GM23338 (cell line): ENCODE measurements around the gene RPUSD3. TPM values are rescaled to one million over a fixed set of nuclear protein-coding genes. Genes with fewer than 3 reads are reported as not detected.

Experiments used
- ATAC-seq: fragments of 200-7000 bp; cut with Tn5 transposase; 3 replicates; pipeline ENCODE4 v1.9.1; 2020
- DNase-seq: peaks from one replicate; pipeline ENCODE4 v3.0.0-alpha.2; 2015; ENCODE audit warnings: low spot score
- H2AFZ ChIP-seq: fragments of 200-600 bp; sonication (generic); 2 replicates; pipeline ENCODE4 v1.8.0; 2016; ENCODE audit warnings: antibody characterized with exemption, mild to moderate bottlenecking, moderate library complexity
- H3F3A ChIP-seq: fragments of 200-600 bp; sonication (generic); replicated peaks from 2 replicates; pipeline ENCODE4 v1.8.0; 2017; ENCODE audit warnings: antibody characterized with exemption, mixed run types, low read depth
- H3K27ac ChIP-seq: fragments of 200-600 bp; sonication (generic); 2 replicates; pipeline ENCODE4 v1.6.1; 2016; ENCODE audit warnings: low read depth
- H3K27me3 ChIP-seq: fragments of 200-600 bp; sonication (generic); 2 replicates; pipeline ENCODE4 v1.8.0; 2016; ENCODE audit warnings: mild to moderate bottlenecking, mixed run types, moderate library complexity; ENCODE audit not compliant: insufficient read depth
- H3K36me3 ChIP-seq: fragments of 200-600 bp; sonication (generic); 2 replicates; pipeline ENCODE4 v1.8.0; 2016; ENCODE audit warnings: mild to moderate bottlenecking; ENCODE audit not compliant: insufficient read depth
- H3K4me1 ChIP-seq: fragments of 200-600 bp; sonication (generic); 2 replicates; pipeline ENCODE4 v1.8.0; 2016; ENCODE audit warnings: mild to moderate bottlenecking, moderate library complexity; ENCODE audit not compliant: insufficient read depth
- H3K4me2 ChIP-seq: fragments of 200-600 bp; sonication (generic); 2 replicates; pipeline ENCODE4 v1.7.1; 2017; ENCODE audit warnings: mixed run types
- H3K4me3 ChIP-seq: fragments of 200-600 bp; sonication (generic); 2 replicates; pipeline ENCODE4 v1.6.1; 2016; ENCODE audit warnings: mixed run types
- H3K79me2 ChIP-seq: fragments of 200-600 bp; sonication (generic); replicated peaks from 2 replicates; pipeline ENCODE4 v1.8.0; 2017; ENCODE audit warnings: mild to moderate bottlenecking; ENCODE audit not compliant: insufficient read depth
- H3K9me2 ChIP-seq: fragments of 200-600 bp; sonication (generic); 2 replicates; pipeline ENCODE4 v1.8.0; 2017; ENCODE audit not compliant: insufficient read depth
- H4K20me1 ChIP-seq: fragments of 200-600 bp; sonication (generic); replicated peaks from 2 replicates; pipeline ENCODE4 v1.8.0; 2017; ENCODE audit warnings: mild to moderate bottlenecking; ENCODE audit not compliant: insufficient read depth
- H3K27ac Mint-ChIP-seq: 2 replicates; pipeline ENCODE4 v1.8.0; 2020; ENCODE audit warnings: inconsistent platforms, mild to moderate bottlenecking, moderate library complexity, mixed read lengths
- H3K27me3 Mint-ChIP-seq: 3 replicates; pipeline ENCODE4 v1.8.0; 2022; ENCODE audit warnings: low read depth, mild to moderate bottlenecking, moderate library complexity, mixed read lengths, inconsistent platforms; ENCODE audit not compliant: insufficient read depth, poor library complexity
- H3K36me3 Mint-ChIP-seq: 3 replicates; pipeline ENCODE4 v1.8.0; 2021; ENCODE audit warnings: low read depth, mild to moderate bottlenecking, inconsistent platforms, moderate library complexity, mixed read lengths
- H3K4me1 Mint-ChIP-seq: 3 replicates; pipeline ENCODE4 v1.8.0; 2020; ENCODE audit warnings: mild to moderate bottlenecking, inconsistent platforms, mixed read lengths
- H3K4me3 Mint-ChIP-seq: 3 replicates; pipeline ENCODE4 v1.8.0; 2021; ENCODE audit warnings: moderate library complexity, mild to moderate bottlenecking, inconsistent platforms, mixed read lengths
- H3K9me3 Mint-ChIP-seq: 3 replicates; pipeline ENCODE4 v1.8.0; 2020; ENCODE audit warnings: moderate library complexity, mild to moderate bottlenecking, inconsistent platforms, mixed read lengths
- CREB1 ChIP-seq: fragments of 250-450 bp; sonication (Bioruptor Pico); IDR thresholded peaks from 2 replicates; pipeline ENCODE4 v1.5.0; 2020; ENCODE audit warnings: low read depth, mild to moderate bottlenecking, moderate library complexity
- CTCF ChIP-seq, 2 experiments: fragments of 200-600 bp in 1 of 2; sonication (generic) in 1 of 2; conservative IDR thresholded peaks; 2 replicates each; pipeline versions ENCODE4 v1.5.1 to v1.6.1; 2016 to 2017; ENCODE audit warnings: antibody characterized with exemption in 2 of 2, low read depth in 2 of 2, mild to moderate bottlenecking in 2 of 2, moderate library complexity in 1 of 2
- ETS1 ChIP-seq: IDR thresholded peaks from 2 replicates; pipeline ENCODE4 v1.6.1; 2016; ENCODE audit warnings: antibody characterized with exemption
- EZH2 ChIP-seq: fragments of 200-600 bp; sonication (generic); IDR thresholded peaks from one replicate; pipeline ENCODE4 v1.8.0; 2017; ENCODE audit warnings: antibody characterized with exemption, mild to moderate bottlenecking, low read depth; ENCODE audit not compliant: unreplicated experiment
- EZH2phosphoT487 ChIP-seq: fragments of 200-600 bp; sonication (generic); IDR thresholded peaks from one replicate; pipeline ENCODE4 v1.8.1; 2018; ENCODE audit warnings: antibody characterized with exemption; ENCODE audit not compliant: unreplicated experiment
- JUNB ChIP-seq: IDR thresholded peaks from one replicate; pipeline ENCODE4 v1.6.1; 2016; ENCODE audit warnings: antibody characterized with exemption; ENCODE audit not compliant: unreplicated experiment
- NANOG ChIP-seq: IDR thresholded peaks from 2 replicates; pipeline ENCODE4 v1.6.1; 2016; ENCODE audit warnings: antibody characterized with exemption, borderline replicate concordance
- POLR2AphosphoS5 ChIP-seq: IDR thresholded peaks from 2 replicates; pipeline ENCODE4 v1.6.1; 2016; ENCODE audit warnings: antibody characterized with exemption, low read depth
- REST ChIP-seq: IDR thresholded peaks from one replicate; pipeline ENCODE4 v1.6.1; 2018; ENCODE audit warnings: antibody characterized with exemption; ENCODE audit not compliant: unreplicated experiment
- STAT1 ChIP-seq: IDR thresholded peaks from one replicate; pipeline ENCODE4 v1.6.1; 2016; ENCODE audit warnings: antibody characterized with exemption; ENCODE audit not compliant: unreplicated experiment
- ZNF114 ChIP-seq: fragments of 250-450 bp; sonication (Bioruptor Pico); IDR thresholded peaks from 2 replicates; pipeline ENCODE4 v1.5.0; 2020; ENCODE audit warnings: mild to moderate bottlenecking, moderate library complexity
- ZNF331 ChIP-seq: fragments of 250-450 bp; sonication (Bioruptor Pico); IDR thresholded peaks from 2 replicates; pipeline ENCODE4 v1.5.0; 2020; ENCODE audit warnings: low read depth, mild to moderate bottlenecking, moderate library complexity
- ZNF462 ChIP-seq: fragments of 250-450 bp; sonication (Bioruptor Pico); IDR thresholded peaks from 2 replicates; pipeline ENCODE4 v1.5.0; 2020; ENCODE audit warnings: mild to moderate bottlenecking, moderate library complexity
- polyA plus RNA-seq: library from polyadenylated mRNA; unstranded; fragments of >200 nt; fragmentation: Nextera tagmentation; extraction: Ambion mirVana; gene quantifications from 2 replicates; pipeline ENCODE4 v1.2.1, GENCODE V29; 2016
- total RNA-seq: library from RNA; depleted of rRNA; stranded (reverse); fragments of >200 nt; shearing (Covaris generic); gene quantifications from 2 replicates; pipeline ENCODE4 v1.2.3, GENCODE V29; 2014

Gene RPUSD3
- total and polyA plus RNA-seq, 2 experiments from 2014 or later: 64.3 to 73.4 TPM

GRCh38 chr3:9862391-9863057 lies 18.7 kb upstream of the RPUSD3 start:
- Mint-ChIP-seq H3K4me3 (peak overlapping the region; percentile 66), H3K27ac (no peak overlapping the region), H3K4me1 (peaks cover 25% of the 10 kb centered on the region), H3K27me3 (peaks cover 11% of the 10 kb centered on the region), H3K36me3 (no peaks in the 10 kb centered on the region), H3K9me3 (no peaks in the 10 kb centered on the region)
- H3K79me2 ChIP-seq: no peaks in the 10 kb centered on the region
- H3K27ac ChIP-seq: no peak overlapping the region
- H3K4me2 ChIP-seq: peak overlapping the region; percentile 88
- peak; percentile 84 for DNase-seq
- no peaks in the 10 kb centered on the region for H4K20me1 ChIP-seq
- ATAC-seq: peak; percentile 93
- peaks cover 3% of the 10 kb centered on the region; the same call in 1 of the 2 replicates for H3K4me1 ChIP-seq
- 0 out of 2 replicates have a peak, but pooled peaks cover 2% of the 10 kb centered on the region for H3K27me3 ChIP-seq
- H3F3A ChIP-seq: no peaks in the 10 kb centered on the region
- TF ChIP-seq ZNF331 (CRISPR knock-in tag) (no peak), NANOG (no peak), CREB1 (no peak), EZH2phosphoT487 (no peak), ZNF462 (CRISPR knock-in tag) (no peak), ZNF114 (CRISPR knock-in tag) (no peak), REST (no peak), POLR2AphosphoS5 (peak; percentile 45; the same call in 1 of the 2 replicates), ETS1 (no peak), JUNB (no peak), CTCF (conservative IDR thresholded peaks at IDR 0.05; ENCODE audit: low read depth in 2 of 2) (peak; percentile 28 to 54; a peak in 3 of 4 replicates), EZH2 (no peak), STAT1 (no peak)
- H3K9me2 ChIP-seq: no peaks in the 10 kb centered on the region
- peak overlapping the region; percentile 98 for H2AFZ ChIP-seq
- H3K36me3 ChIP-seq: no peaks in the 10 kb centered on the region
- peak overlapping the region; percentile 60 for H3K4me3 ChIP-seq
